ENCODE results near the gene RAD51B. TPM values are rescaled to one million over a fixed set of nuclear protein-coding genes. Genes with fewer than 3 reads are reported as not detected.

The RAD51B gene
- total RNA-seq, 1 experiment from 2014 or later, result 10.8 TPM

DNA sequence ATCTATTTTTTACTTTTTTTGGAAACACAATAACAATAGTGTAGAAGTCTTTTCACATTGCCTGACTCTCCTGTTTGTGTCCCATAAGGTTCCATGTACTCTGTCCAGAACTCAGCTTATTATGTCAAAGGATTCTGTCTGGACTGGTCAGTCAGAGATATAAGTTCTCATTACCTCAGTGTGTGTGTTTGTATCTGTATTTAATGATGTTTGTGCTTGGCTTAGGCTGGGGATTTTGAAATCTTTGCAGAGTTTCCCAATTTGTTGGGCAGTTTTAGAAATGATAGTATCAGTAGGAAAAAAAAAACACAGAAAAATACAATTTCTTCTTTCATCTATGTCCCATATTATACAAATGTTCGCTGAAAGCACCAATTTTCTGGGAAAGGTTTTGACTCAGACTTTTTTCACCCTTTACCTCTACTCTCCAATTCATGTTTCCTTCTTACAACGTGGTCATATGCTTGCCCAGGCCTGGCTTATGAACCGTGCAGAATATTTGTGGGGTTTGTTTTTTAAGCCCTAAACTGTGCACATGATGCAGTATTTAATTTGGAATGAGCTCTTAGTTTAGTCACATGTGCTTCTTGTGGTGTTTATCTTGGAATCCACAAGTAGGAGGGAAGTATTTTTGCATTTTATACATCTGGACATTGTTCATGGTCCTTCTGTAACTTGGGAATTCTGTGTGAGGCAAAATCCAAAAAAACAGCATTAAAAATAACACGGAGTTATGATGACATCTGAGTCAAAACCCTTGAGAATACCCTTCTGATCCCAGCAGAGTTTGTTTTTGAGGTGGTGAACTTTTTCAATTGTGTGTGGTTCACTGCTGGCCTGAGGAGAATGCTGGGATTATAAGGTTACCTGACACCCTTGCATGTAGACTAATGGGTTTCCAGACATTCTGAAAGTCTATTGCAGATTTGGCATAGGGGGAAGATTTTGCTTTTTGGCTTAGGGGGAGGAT, 121.2 kb downstream of the RAD51B start:
- Histone ChIP-seq H2AFZ (ENCODE audit: low read length) (peak overlapping the region; percentile 6; the same call in 1 of the 2 replicates), H3K27ac (ENCODE audit: low read length) (peak overlapping the region; percentile 35; the same call in 1 of the 2 replicates), H3K9me3 (ENCODE audit: low read length) (no peaks in the 10 kb centered on the region), H3K36me3 (ENCODE audit: low read depth, low read length) (no peaks in the 10 kb centered on the region), H3K79me2 (ENCODE audit: low read length) (no peaks in the 10 kb centered on the region), H3K4me1 (ENCODE audit: insufficient read depth, low read length) (peaks cover 34% of the 10 kb centered on the region), H3K9me2 (replicated peaks; ENCODE audit: low read length) (no peaks in the 10 kb centered on the region), H3K4me2 (ENCODE audit: low read length) (peak overlapping the region; percentile 39), H3K9ac (ENCODE audit: low read length) (no peak overlapping the region), H3K27me3 (ENCODE audit: low read length) (no peaks in the 10 kb centered on the region), H3K4me3 (ENCODE audit: low read length) (no peak overlapping the region), H3F3A (ENCODE audit: low read length, unreplicated experiment) (no peaks in the 10 kb centered on the region), H4K20me1 (ENCODE audit: low read length) (no peaks in the 10 kb centered on the region)
- TF ChIP-seq EZH2phosphoT487 (IDR thresholded peaks at IDR 0.05; ENCODE audit: borderline replicate concordance, low read length), result no peak
- TF ChIP-seq, protein P1, sequence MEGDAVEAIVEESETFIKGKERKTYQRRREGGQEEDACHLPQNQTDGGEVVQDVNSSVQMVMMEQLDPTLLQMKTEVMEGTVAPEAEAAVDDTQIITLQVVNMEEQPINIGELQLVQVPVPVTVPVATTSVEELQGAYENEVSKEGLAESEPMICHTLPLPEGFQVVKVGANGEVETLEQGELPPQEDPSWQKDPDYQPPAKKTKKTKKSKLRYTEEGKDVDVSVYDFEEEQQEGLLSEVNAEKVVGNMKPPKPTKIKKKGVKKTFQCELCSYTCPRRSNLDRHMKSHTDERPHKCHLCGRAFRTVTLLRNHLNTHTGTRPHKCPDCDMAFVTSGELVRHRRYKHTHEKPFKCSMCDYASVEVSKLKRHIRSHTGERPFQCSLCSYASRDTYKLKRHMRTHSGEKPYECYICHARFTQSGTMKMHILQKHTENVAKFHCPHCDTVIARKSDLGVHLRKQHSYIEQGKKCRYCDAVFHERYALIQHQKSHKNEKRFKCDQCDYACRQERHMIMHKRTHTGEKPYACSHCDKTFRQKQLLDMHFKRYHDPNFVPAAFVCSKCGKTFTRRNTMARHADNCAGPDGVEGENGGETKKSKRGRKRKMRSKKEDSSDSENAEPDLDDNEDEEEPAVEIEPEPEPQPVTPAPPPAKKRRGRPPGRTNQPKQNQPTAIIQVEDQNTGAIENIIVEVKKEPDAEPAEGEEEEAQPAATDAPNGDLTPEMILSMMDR (conservative IDR thresholded peaks at IDR 0.05; ENCODE audit: low read depth, low read length), result no peak
- TF ChIP-seq EZH2 (IDR thresholded peaks at IDR 0.05; ENCODE audit: low read length, unreplicated experiment), result no peak
- ATAC-seq, result peak; percentile 61
- DNase-seq, result peak; percentile 27
- CTCF ChIA-PET, result interaction anchor here (0.7 kb wide), 1 partner anchor 58 kb away, joined by 3 read pairs; no protein-coding TSS in a partner anchor
- POLR2A ChIA-PET (ENCODE audit: unreplicated experiment), result interaction anchor here (0.5 to 0.6 kb wide), 4 partner anchors 21 to 658 kb away, joined by 3 to 4 read pairs (median 3); no protein-coding TSS in a partner anchor
- BruUV-seq (replicated peaks), result no TSS peak
- intact Hi-C loops (cut with micrococcal nuclease), result loop anchor here (1.0 to 5.0 kb wide), 7 partner anchors 142 to 657 kb away; no protein-coding TSS in a partner anchor

- Histone ChIP-seq H3F3A (ENCODE audit: low read length, unreplicated experiment) (no peaks in the 10 kb centered on the region), H4K20me1 (ENCODE audit: low read length) (no peaks in the 10 kb centered on the region), H3K9ac (ENCODE audit: low read length) (peak overlapping the region; percentile 4; the same call in 1 of the 2 replicates), H3K36me3 (ENCODE audit: low read depth, low read length) (no peaks in the 10 kb centered on the region), H3K4me3 (ENCODE audit: low read length) (no peak overlapping the region), H3K9me2 (replicated peaks; ENCODE audit: low read length) (no peaks in the 10 kb centered on the region), H3K79me2 (ENCODE audit: low read length) (no peaks in the 10 kb centered on the region), H2AFZ (ENCODE audit: low read length) (no peak overlapping the region), H3K27ac (ENCODE audit: low read length) (peak overlapping the region; percentile 35), H3K27me3 (ENCODE audit: low read length) (no peaks in the 10 kb centered on the region), H3K4me1 (ENCODE audit: insufficient read depth, low read length) (peaks cover 34% of the 10 kb centered on the region), H3K4me2 (ENCODE audit: low read length) (peak overlapping the region; percentile 39), H3K9me3 (ENCODE audit: low read length) (no peaks in the 10 kb centered on the region)
- intact Hi-C loops (cut with micrococcal nuclease), result loop anchor here (1.0 to 5.0 kb wide), 7 partner anchors 141 to 656 kb away; no protein-coding TSS in a partner anchor
- CTCF ChIA-PET, result interaction anchor here (0.6 to 0.7 kb wide), 2 partner anchors 59 to 134 kb away, joined by 3 read pairs; no protein-coding TSS in a partner anchor
- TF ChIP-seq, protein P1 (conservative IDR thresholded peaks at IDR 0.05; ENCODE audit: low read depth, low read length), result no peak
- TF ChIP-seq EZH2 (IDR thresholded peaks at IDR 0.05; ENCODE audit: low read length, unreplicated experiment) (no peak), EZH2phosphoT487 (IDR thresholded peaks at IDR 0.05; ENCODE audit: borderline replicate concordance, low read length) (no peak)
- ATAC-seq (peak; percentile 59), DNase-seq (peak; percentile 20)
- BruUV-seq (replicated peaks), result no TSS peak
- POLR2A ChIA-PET (ENCODE audit: unreplicated experiment), result interaction anchor here (0.6 kb wide), 1 partner anchor 847 kb away, joined by 4 read pairs; no protein-coding TSS in a partner anchor
Observed at GRCh38 chr14:67941456-67942018, 122.0 kb downstream of the RAD51B start.

Data from PC-3 (cell line).